Measurements from ENCODE around the gene GPR108.

DNA sequence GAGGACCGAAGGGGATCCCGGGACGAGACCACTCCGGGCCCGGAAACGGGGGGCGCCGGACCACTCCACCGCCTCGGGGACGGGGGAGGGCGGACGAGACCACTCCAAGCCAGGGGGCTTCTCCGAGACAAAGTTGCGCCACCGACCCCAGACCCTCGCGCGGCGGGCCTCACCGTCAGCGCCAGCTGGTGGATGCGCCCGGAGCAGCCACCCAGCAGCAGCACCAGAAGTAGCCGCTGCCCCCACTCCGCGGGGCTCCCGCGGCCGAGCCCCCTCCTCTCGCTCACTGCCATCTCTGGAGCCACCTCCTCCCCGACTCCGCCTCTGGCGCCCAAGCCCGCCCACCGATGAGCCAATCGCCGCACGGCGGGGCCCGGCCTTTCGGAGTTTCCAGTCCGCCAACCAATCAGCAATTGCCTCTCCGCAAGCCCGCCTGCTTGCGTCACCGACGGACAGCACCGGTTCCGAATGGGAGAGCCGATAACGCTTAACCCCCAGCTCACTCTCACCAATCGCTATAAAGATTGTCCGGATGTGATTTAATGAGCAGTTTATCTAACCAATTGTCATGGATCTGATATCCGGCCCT lies at the start of gene GPR108:
- TF ChIP-seq, protein P1, sequence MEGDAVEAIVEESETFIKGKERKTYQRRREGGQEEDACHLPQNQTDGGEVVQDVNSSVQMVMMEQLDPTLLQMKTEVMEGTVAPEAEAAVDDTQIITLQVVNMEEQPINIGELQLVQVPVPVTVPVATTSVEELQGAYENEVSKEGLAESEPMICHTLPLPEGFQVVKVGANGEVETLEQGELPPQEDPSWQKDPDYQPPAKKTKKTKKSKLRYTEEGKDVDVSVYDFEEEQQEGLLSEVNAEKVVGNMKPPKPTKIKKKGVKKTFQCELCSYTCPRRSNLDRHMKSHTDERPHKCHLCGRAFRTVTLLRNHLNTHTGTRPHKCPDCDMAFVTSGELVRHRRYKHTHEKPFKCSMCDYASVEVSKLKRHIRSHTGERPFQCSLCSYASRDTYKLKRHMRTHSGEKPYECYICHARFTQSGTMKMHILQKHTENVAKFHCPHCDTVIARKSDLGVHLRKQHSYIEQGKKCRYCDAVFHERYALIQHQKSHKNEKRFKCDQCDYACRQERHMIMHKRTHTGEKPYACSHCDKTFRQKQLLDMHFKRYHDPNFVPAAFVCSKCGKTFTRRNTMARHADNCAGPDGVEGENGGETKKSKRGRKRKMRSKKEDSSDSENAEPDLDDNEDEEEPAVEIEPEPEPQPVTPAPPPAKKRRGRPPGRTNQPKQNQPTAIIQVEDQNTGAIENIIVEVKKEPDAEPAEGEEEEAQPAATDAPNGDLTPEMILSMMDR (IDR thresholded peaks at IDR 0.05 in 4 of 5, conservative IDR thresholded peaks at IDR 0.05 in 1 of 5) = peak in 1 of 5 experiments; percentile 8
- peak; percentile 46 to 61 for TF ChIP-seq POLR2A (IDR thresholded peaks at IDR 0.05)

Data from gastrocnemius medialis (tissue), 4 donors.